Choroid plexus epithelial cell (primary cell): ENCODE measurements around the gene RGS2.

Experiments
- DNase-seq: peaks from one replicate; pipeline ENCODE4 v3.0.0-alpha.2; 2010; ENCODE audit warnings: low read depth
- H3K4me3 ChIP-seq: 2 replicates; pipeline ENCODE4 v1.5.1; 2011; ENCODE audit warnings: low read depth, mild to moderate bottlenecking, control low read depth, low read length, moderate library complexity
- TF ChIP-seq, protein P1 (sequence below): conservative IDR thresholded peaks from 2 replicates; pipeline ENCODE4 v1.5.1; 2011; ENCODE audit warnings: low read depth, mild to moderate bottlenecking, control low read depth, inconsistent platforms, low read length, moderate library complexity

RGS2 gene

GRCh38 chr1:192808518-192809306 lies at the start of gene RGS2:
RGS2 (plus strand) TSS chr1:192809039; CDS start chr1:192809072, 33 bp downstream.
- peak; percentile 97 for DNase-seq
- H3K4me3 ChIP-seq: peak within 1 kb of the TSS; percentile 95
- TF ChIP-seq, protein P1, sequence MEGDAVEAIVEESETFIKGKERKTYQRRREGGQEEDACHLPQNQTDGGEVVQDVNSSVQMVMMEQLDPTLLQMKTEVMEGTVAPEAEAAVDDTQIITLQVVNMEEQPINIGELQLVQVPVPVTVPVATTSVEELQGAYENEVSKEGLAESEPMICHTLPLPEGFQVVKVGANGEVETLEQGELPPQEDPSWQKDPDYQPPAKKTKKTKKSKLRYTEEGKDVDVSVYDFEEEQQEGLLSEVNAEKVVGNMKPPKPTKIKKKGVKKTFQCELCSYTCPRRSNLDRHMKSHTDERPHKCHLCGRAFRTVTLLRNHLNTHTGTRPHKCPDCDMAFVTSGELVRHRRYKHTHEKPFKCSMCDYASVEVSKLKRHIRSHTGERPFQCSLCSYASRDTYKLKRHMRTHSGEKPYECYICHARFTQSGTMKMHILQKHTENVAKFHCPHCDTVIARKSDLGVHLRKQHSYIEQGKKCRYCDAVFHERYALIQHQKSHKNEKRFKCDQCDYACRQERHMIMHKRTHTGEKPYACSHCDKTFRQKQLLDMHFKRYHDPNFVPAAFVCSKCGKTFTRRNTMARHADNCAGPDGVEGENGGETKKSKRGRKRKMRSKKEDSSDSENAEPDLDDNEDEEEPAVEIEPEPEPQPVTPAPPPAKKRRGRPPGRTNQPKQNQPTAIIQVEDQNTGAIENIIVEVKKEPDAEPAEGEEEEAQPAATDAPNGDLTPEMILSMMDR: no peak

- no peak for DNase-seq
- no peak overlapping the region for H3K4me3 ChIP-seq
- TF ChIP-seq, protein P1: no peak
Observed at GRCh38 chr1:192759104-192759503, 49.7 kb upstream of the RGS2 start.

- H3K4me3 ChIP-seq: no peak overlapping the region
- DNase-seq: no peak
- TF ChIP-seq, protein P1: no peak
Observed at GRCh38 chr1:192762265-192762664, 46.6 kb upstream of the RGS2 start.

DNA sequence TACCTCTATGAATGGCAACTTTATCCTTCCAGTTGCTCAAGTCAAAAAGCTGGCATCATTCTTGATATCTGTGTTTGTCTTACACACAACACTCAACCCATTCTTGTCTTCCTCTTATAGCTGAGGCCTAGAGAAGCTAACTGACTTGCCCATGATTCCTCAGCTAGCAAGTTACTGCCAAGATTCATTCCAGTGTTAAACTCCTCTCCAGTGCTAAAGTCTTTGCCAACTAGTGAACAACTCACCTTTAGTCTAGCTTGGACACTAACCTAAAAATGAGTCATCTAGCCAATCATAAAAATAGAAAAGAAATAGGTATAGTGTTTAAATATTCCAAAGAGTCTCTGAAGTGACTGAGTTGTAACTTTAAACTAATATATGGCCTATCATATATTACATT lies 45.6 kb upstream of the RGS2 start:
- no peak overlapping the region for H3K4me3 ChIP-seq
- DNase-seq: peak; percentile 41
- TF ChIP-seq, protein P1: no peak

DNA sequence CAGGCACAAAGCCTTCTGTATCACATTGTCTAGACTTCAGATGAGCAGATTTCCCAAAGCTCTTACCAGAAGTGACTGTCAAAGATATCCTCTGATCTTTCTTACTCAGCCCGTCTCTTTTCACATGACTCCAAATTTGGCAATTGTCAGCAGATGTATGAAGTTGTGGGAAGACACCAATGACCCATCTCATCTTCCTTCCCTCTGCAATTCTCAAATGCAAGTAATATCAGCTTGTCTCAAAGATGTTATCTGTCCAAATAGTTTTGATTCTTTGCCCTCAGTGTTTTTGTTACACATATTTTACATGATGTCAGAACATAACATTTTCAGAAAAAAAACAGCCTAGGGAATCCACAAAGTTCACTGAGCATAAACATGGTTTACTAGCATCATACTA lies 45.1 kb upstream of the RGS2 start:
- TF ChIP-seq, protein P1: no peak

GRCh38 chr1:192764675-192765074 lies 44.2 kb upstream of the RGS2 start:
- DNase-seq: no peak
- no peak overlapping the region for H3K4me3 ChIP-seq
- TF ChIP-seq, protein P1: no peak

More for the DNA sequence above, 45.1 kb upstream of the RGS2 start:
- DNase-seq: peak; percentile 90
- no peak overlapping the region for H3K4me3 ChIP-seq

GRCh38 chr1:192766009-192766625 lies 42.7 kb upstream of the RGS2 start:
- H3K4me3 ChIP-seq: no peak overlapping the region
- DNase-seq: peak; percentile 62
- TF ChIP-seq, protein P1: no peak
